IMR-90 (cell line): ENCODE data around the gene NECAB2.

ENCODE experiments used
- TF ChIP-seq, protein P1 (sequence below): fragments of 150-350 bp; IDR thresholded peaks from 2 replicates; pipeline ENCODE4 v1.6.1; 2017; ENCODE audit warnings: mild to moderate bottlenecking, antibody characterized with exemption, low read length, low read depth
- TF ChIP-seq, protein P2 (sequence below): fragments of 150-350 bp; IDR thresholded peaks from 2 replicates; pipeline ENCODE4 v1.6.1; 2016; ENCODE audit warnings: low read depth, mild to moderate bottlenecking, low read length, moderate library complexity, borderline replicate concordance

DNA sequence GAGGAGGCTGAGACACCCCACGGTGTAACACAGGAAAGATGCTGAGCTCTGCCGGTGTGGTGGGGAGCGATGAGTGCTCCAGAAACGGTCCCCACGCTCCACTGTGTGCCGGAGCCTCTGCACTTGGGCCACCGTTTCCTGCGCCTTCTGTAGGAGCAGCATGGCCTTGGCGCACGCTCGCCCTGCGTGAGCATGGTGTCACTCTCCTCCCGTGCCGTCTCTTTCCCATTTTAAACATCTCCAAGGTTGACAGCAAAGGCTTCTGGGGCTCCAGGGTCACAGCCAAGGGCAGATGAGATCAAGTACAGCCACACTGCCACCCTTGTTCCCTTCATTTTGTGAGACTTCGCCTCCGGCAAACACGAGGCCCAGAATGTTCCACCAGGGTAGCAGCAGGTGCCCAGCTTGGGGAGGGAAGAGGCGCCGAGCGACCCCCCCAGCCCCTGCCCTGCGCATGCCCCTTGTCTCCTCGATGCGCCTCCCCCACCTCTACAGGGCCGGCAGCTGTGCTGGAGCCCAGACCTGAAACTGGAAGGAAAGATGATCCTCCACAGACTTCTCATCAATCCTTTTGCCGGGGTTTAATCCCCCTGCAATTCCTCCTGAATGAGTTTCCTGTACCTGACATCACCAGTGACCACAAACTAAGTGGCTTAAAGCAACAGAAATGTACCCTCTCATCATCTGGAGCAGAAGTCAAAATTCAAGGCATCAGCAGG, 34.9 kb upstream of the NECAB2 start:
- TF ChIP-seq, protein P1, sequence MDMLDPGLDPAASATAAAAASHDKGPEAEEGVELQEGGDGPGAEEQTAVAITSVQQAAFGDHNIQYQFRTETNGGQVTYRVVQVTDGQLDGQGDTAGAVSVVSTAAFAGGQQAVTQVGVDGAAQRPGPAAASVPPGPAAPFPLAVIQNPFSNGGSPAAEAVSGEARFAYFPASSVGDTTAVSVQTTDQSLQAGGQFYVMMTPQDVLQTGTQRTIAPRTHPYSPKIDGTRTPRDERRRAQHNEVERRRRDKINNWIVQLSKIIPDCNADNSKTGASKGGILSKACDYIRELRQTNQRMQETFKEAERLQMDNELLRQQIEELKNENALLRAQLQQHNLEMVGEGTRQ: no peak
- TF ChIP-seq, protein P2, sequence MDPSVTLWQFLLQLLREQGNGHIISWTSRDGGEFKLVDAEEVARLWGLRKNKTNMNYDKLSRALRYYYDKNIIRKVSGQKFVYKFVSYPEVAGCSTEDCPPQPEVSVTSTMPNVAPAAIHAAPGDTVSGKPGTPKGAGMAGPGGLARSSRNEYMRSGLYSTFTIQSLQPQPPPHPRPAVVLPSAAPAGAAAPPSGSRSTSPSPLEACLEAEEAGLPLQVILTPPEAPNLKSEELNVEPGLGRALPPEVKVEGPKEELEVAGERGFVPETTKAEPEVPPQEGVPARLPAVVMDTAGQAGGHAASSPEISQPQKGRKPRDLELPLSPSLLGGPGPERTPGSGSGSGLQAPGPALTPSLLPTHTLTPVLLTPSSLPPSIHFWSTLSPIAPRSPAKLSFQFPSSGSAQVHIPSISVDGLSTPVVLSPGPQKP: no peak
